Measurements from ENCODE around the gene FSTL5. TPM values are rescaled to one million over a fixed set of nuclear protein-coding genes. Genes with fewer than 3 reads are reported as not detected.

Gene FSTL5
- total RNA-seq, 2 donors from 2014 or later, result not detected

GRCh38 chr4:161555689-161556660 is 607.8 kb downstream of the FSTL5 start:
- H3K9me3 ChIP-seq, result no peaks in the 10 kb centered on the region
- no peaks in the 10 kb centered on the region for H3K4me1 ChIP-seq (ENCODE audit: control insufficient read depth in 1 of 2, low read depth in 2 of 2)
- H3K27ac ChIP-seq, result no peak overlapping the region
- DNase-seq (ENCODE audit: low spot score) (no peak), ATAC-seq (ENCODE audit: insufficient number of reproducible peaks, low FRiP score, low read depth) (no peak)
- no peak overlapping the region for H3K4me3 ChIP-seq
- no peaks in the 10 kb centered on the region for H3K36me3 ChIP-seq
- no peaks in the 10 kb centered on the region for H3K27me3 ChIP-seq (replicated peaks; ENCODE audit: insufficient read depth)
- no peak for TF ChIP-seq CTCF (IDR thresholded peaks at IDR 0.05)

- Histone ChIP-seq H3K4me1 (ENCODE audit: control insufficient read depth in 1 of 2, low read depth in 2 of 2) (no peaks in the 10 kb centered on the region), H3K9me3 (no peaks in the 10 kb centered on the region), H3K36me3 (no peaks in the 10 kb centered on the region), H3K27me3 (replicated peaks; ENCODE audit: insufficient read depth) (no peaks in the 10 kb centered on the region), H3K4me3 (no peak overlapping the region), H3K27ac (no peak overlapping the region)
- ATAC-seq (ENCODE audit: insufficient number of reproducible peaks, low FRiP score, low read depth) (no peak), DNase-seq (ENCODE audit: low spot score) (no peak)
- TF ChIP-seq CTCF (IDR thresholded peaks at IDR 0.05), result no peak
Observed at GRCh38 chr4:161554372-161554990, 609.3 kb downstream of the FSTL5 start.

DNA sequence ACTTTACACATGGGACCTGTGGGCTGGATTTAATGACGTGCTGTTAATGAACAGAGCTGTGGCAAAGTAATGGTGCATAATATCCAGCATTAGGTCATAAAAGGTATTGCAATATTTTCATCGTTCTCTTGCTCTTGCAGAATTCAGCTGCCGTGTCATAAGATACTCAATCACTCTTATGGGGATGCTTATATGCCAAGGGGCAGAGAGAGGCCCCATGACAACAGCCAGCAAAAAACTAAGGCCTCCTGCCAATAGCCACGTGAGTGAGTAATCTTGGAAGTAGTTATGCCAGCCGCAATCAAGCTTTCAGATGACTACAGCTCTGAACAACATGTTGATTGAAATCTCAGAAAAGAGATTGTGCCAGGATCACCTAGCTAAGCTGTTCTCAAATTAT is 616.9 kb downstream of the FSTL5 start:
- H3K27me3 ChIP-seq (replicated peaks; ENCODE audit: insufficient read depth), result no peaks in the 10 kb centered on the region
- no peak overlapping the region for H3K27ac ChIP-seq
- no peak for TF ChIP-seq CTCF (IDR thresholded peaks at IDR 0.05)
- no peak overlapping the region for H3K4me3 ChIP-seq
- H3K36me3 ChIP-seq, result no peaks in the 10 kb centered on the region
- H3K9me3 ChIP-seq, result no peaks in the 10 kb centered on the region
- no peaks in the 10 kb centered on the region for H3K4me1 ChIP-seq (ENCODE audit: control insufficient read depth in 1 of 2, low read depth in 2 of 2)
- ATAC-seq (ENCODE audit: insufficient number of reproducible peaks, low FRiP score, low read depth), result no peak
- no peak for DNase-seq (ENCODE audit: low spot score)

GRCh38 chr4:161540265-161540664 is 623.5 kb downstream of the FSTL5 start:
- TF ChIP-seq CTCF (IDR thresholded peaks at IDR 0.05), result no peak
- Histone ChIP-seq H3K9me3 (no peaks in the 10 kb centered on the region), H3K36me3 (no peaks in the 10 kb centered on the region), H3K27ac (no peak overlapping the region), H3K4me3 (no peak overlapping the region), H3K27me3 (replicated peaks; ENCODE audit: insufficient read depth) (no peaks in the 10 kb centered on the region), H3K4me1 (ENCODE audit: control insufficient read depth in 1 of 2, low read depth in 2 of 2) (no peaks in the 10 kb centered on the region)
- DNase-seq (ENCODE audit: low spot score), result no peak
- ATAC-seq (ENCODE audit: insufficient number of reproducible peaks, low FRiP score, low read depth), result no peak

GRCh38 chr4:161538941-161539340 is 624.9 kb downstream of the FSTL5 start:
- DNase-seq (ENCODE audit: low spot score) (no peak), ATAC-seq (ENCODE audit: insufficient number of reproducible peaks, low FRiP score, low read depth) (no peak)
- H3K4me1 ChIP-seq (ENCODE audit: control insufficient read depth in 1 of 2, low read depth in 2 of 2), result no peaks in the 10 kb centered on the region
- H3K9me3 ChIP-seq, result no peaks in the 10 kb centered on the region
- TF ChIP-seq CTCF (IDR thresholded peaks at IDR 0.05), result no peak
- H3K4me3 ChIP-seq, result no peak overlapping the region
- no peaks in the 10 kb centered on the region for H3K36me3 ChIP-seq
- no peaks in the 10 kb centered on the region for H3K27me3 ChIP-seq (replicated peaks; ENCODE audit: insufficient read depth)
- H3K27ac ChIP-seq, result no peak overlapping the region

All from thoracic aorta (tissue), 2 donors.